Caco-2 (cell line): Measurements from ENCODE around the gene CDC7. TPM values are rescaled to one million over a fixed set of nuclear protein-coding genes. Genes with fewer than 3 reads are reported as not detected.

Experiments used
- BruUV-seq: library from RNA; stranded (reverse); fragments of 400-500 nt; replicated peaks from 2 replicates; lab custom pipeline; 2021; lab: Mats Ljungman, UMichigan
- CTCF ChIA-PET: fragments of 300-600 bp; sonication (Branson Sonifier 250); formaldehyde crosslinking; loops from one replicate; lab custom pipeline; 2022; ENCODE audit warnings: antibody characterized with exemption; lab: Charles Lee
- POLR2A ChIA-PET: fragments of 300-600 bp; sonication (Branson Sonifier 250); formaldehyde crosslinking; loops from one replicate; lab custom pipeline; 2022; ENCODE audit warnings: antibody characterized with exemption; lab: Charles Lee
- DNase-seq, 2 experiments: peaks; one replicate each; pipeline versions ENCODE4 v3.0.0 to v3.0.0-alpha.2; 2020 to 2022
- H3K27me3 ChIP-seq: replicated peaks from 2 replicates; pipeline ENCODE4 v1.6.0; 2011; ENCODE audit warnings: low read length; ENCODE audit not compliant: control insufficient read depth, insufficient read depth
- H3K36me3 ChIP-seq: 2 replicates; pipeline ENCODE4 v1.5.1; 2011; ENCODE audit warnings: low read length; ENCODE audit not compliant: control insufficient read depth, insufficient read depth
- H3K4me1 ChIP-seq: fragments of 250-450 bp; sonication (Bioruptor Pico); 2 replicates; pipeline ENCODE4 v1.5.1; 2020; ENCODE audit warnings: mild to moderate bottlenecking
- H3K4me3 ChIP-seq: 2 replicates; pipeline ENCODE4 v1.5.1; 2011; ENCODE audit warnings: low read depth, mild to moderate bottlenecking, control low read depth, low read length
- H3K9me3 ChIP-seq: fragments of 250-450 bp; sonication (Bioruptor Pico); 2 replicates; pipeline ENCODE4 v1.5.1; 2020; ENCODE audit warnings: mild to moderate bottlenecking, moderate library complexity
- H3K27ac Mint-ChIP-seq: one replicate; pipeline ENCODE4 v1.8.0; 2022; ENCODE audit warnings: mixed read lengths; ENCODE audit not compliant: unreplicated experiment
- H3K27me3 Mint-ChIP-seq: one replicate; pipeline ENCODE4 v1.8.0; 2022; ENCODE audit warnings: mixed read lengths; ENCODE audit not compliant: insufficient read depth, unreplicated experiment
- H3K36me3 Mint-ChIP-seq: one replicate; pipeline ENCODE4 v1.8.0; 2022; ENCODE audit warnings: mild to moderate bottlenecking, mixed read lengths; ENCODE audit not compliant: insufficient read depth, unreplicated experiment
- H3K4me1 Mint-ChIP-seq: one replicate; pipeline ENCODE4 v1.8.0; 2022; ENCODE audit warnings: low read depth, mixed read lengths; ENCODE audit not compliant: unreplicated experiment
- H3K4me3 Mint-ChIP-seq: one replicate; pipeline ENCODE4 v1.8.0; 2022; ENCODE audit warnings: mild to moderate bottlenecking, moderate library complexity, mixed read lengths; ENCODE audit not compliant: unreplicated experiment
- H3K9me3 Mint-ChIP-seq: one replicate; pipeline ENCODE4 v1.8.0; 2022; ENCODE audit warnings: mixed read lengths; ENCODE audit not compliant: unreplicated experiment
- CTCF ChIP-seq, 2 experiments: fragments of 200-600 bp in 1 of 2; IDR thresholded peaks; 1 replicate in 1 of 2; 2 replicates in 1 of 2; pipeline versions ENCODE4 v1.5.1 to v1.8.0; 2011 to 2022; ENCODE audit warnings: antibody characterized with exemption in 1 of 2, control low read depth in 1 of 2, inconsistent platforms in 1 of 2, low read depth in 1 of 2, low read length in 1 of 2, mild to moderate bottlenecking in 1 of 2, moderate library complexity in 1 of 2; ENCODE audit not compliant: insufficient read depth in 1 of 2, severe bottlenecking in 1 of 2, unreplicated experiment in 1 of 2
- intact Hi-C: fragments of 100-400 bp; cut with micrococcal nuclease; formaldehyde crosslinking; loops from one replicate; pipeline ENCODE4 v1.10.0; 2022; ENCODE audit not compliant: unreplicated experiment
- total RNA-seq: library from RNA; stranded (reverse); gene quantifications from 2 replicates; pipeline ENCODE4 v1.2.3, GENCODE V29; 2022

The CDC7 gene
- total RNA-seq, 1 experiment from 2014 or later: 19.4 TPM

- no peak for DNase-seq
- Mint-ChIP-seq H3K9me3 (no peaks in the 10 kb centered on the region), H3K4me3 (no peak overlapping the region), H3K27ac (no peak overlapping the region), H3K4me1 (peaks cover 18% of the 10 kb centered on the region), H3K27me3 (no peaks in the 10 kb centered on the region), H3K36me3 (peaks cover 12% of the 10 kb centered on the region)
- Histone ChIP-seq H3K4me1 (0 out of 2 replicates have a peak, but pooled peaks cover 7% of the 10 kb centered on the region), H3K27me3 (no peaks in the 10 kb centered on the region), H3K36me3 (no peaks in the 10 kb centered on the region), H3K9me3 (no peaks in the 10 kb centered on the region), H3K4me3 (no peak overlapping the region)
- BruUV-seq: no TSS peak
- TF ChIP-seq CTCF (IDR thresholded peaks at IDR 0.05; ENCODE audit: insufficient read depth in 1 of 2, low read depth in 1 of 2, low read length in 1 of 2, severe bottlenecking in 1 of 2, unreplicated experiment in 1 of 2): no peak
- ChIA-PET CTCF (no interaction called here), POLR2A (no interaction called here)
- intact Hi-C loops: no loop called here
These were observed 5.4 kb downstream of the CDC7 start for GRCh38 chr1:91506071-91506470.

GRCh38 chr1:91507328-91507727 lies 6.7 kb downstream of the CDC7 start:
- H3K4me1 Mint-ChIP-seq: peaks cover 17% of the 10 kb centered on the region
- intact Hi-C loops: no loop called here
- Histone ChIP-seq H3K4me1 (0 out of 2 replicates have a peak, but pooled peaks cover 7% of the 10 kb centered on the region), H3K27me3 (no peaks in the 10 kb centered on the region), H3K9me3 (no peaks in the 10 kb centered on the region), H3K36me3 (no peaks in the 10 kb centered on the region), H3K4me3 (no peak overlapping the region)
- H3K27me3 Mint-ChIP-seq: no peaks in the 10 kb centered on the region
- CTCF ChIA-PET: no interaction called here
- POLR2A ChIA-PET: no interaction called here
- no peak overlapping the region for H3K27ac Mint-ChIP-seq
- no peaks in the 10 kb centered on the region for H3K9me3 Mint-ChIP-seq
- BruUV-seq: no TSS peak
- peaks cover 14% of the 10 kb centered on the region for H3K36me3 Mint-ChIP-seq
- TF ChIP-seq CTCF (IDR thresholded peaks at IDR 0.05; ENCODE audit: insufficient read depth in 1 of 2, low read depth in 1 of 2, low read length in 1 of 2, severe bottlenecking in 1 of 2, unreplicated experiment in 1 of 2): no peak
- no peak overlapping the region for H3K4me3 Mint-ChIP-seq
- DNase-seq: no peak

- H3K9me3 Mint-ChIP-seq: no peaks in the 10 kb centered on the region
- no peaks in the 10 kb centered on the region for H3K27me3 ChIP-seq
- ChIA-PET POLR2A (no interaction called here), CTCF (no interaction called here)
- no peaks in the 10 kb centered on the region for H3K27me3 Mint-ChIP-seq
- no peaks in the 10 kb centered on the region for H3K36me3 ChIP-seq
- no peak overlapping the region for H3K4me3 ChIP-seq
- no TSS peak for BruUV-seq
- DNase-seq: no peak
- peaks cover 32% of the 10 kb centered on the region for H3K36me3 Mint-ChIP-seq
- no peaks in the 10 kb centered on the region for H3K4me1 Mint-ChIP-seq
- H3K4me3 Mint-ChIP-seq: no peak overlapping the region
- H3K4me1 ChIP-seq: no peaks in the 10 kb centered on the region
- H3K27ac Mint-ChIP-seq: no peak overlapping the region
- no peaks in the 10 kb centered on the region for H3K9me3 ChIP-seq
- intact Hi-C loops: loop anchor here (1.0 to 10.0 kb wide), 5 partner anchors 101 to 417 kb away; no protein-coding TSS in a partner anchor
- no peak for TF ChIP-seq CTCF (IDR thresholded peaks at IDR 0.05; ENCODE audit: insufficient read depth in 1 of 2, low read depth in 1 of 2, low read length in 1 of 2, severe bottlenecking in 1 of 2, unreplicated experiment in 1 of 2)
These were observed 10.1 kb downstream of the CDC7 start for GRCh38 chr1:91510754-91511153.
